Left hindlimb (tissue), 1 donor: ENCODE measurements around the gene SLC24A4.

Experiments used
- DNase-seq: peaks from one replicate; pipeline ENCODE4 v3.0.0-alpha.2; 2018

Gene SLC24A4

GRCh38 chr14:92440345-92441003, 117.5 kb downstream of the SLC24A4 start:
- DNase-seq = peak; percentile 10

GRCh38 chr14:92441751-92442504, 119.0 kb downstream of the SLC24A4 start:
- DNase-seq = peak; percentile 17

GRCh38 chr14:92443167-92443566, 120.2 kb downstream of the SLC24A4 start:
- DNase-seq = no peak

GRCh38 chr14:92443741-92444140, 120.8 kb downstream of the SLC24A4 start:
- DNase-seq = peak; percentile 19

- DNase-seq = no peak
Measured at GRCh38 chr14:92446771-92447170, 123.8 kb downstream of the SLC24A4 start.

GRCh38 chr14:92447416-92448197, 124.6 kb downstream of the SLC24A4 start:
- no peak for DNase-seq

- DNase-seq = no peak
Measured at GRCh38 chr14:92448786-92449185, 125.8 kb downstream of the SLC24A4 start.

GRCh38 chr14:92449404-92450181, 126.6 kb downstream of the SLC24A4 start:
- no peak for DNase-seq

- no peak for DNase-seq
Measured at GRCh38 chr14:92450351-92451070, 127.5 kb downstream of the SLC24A4 start.

GRCh38 chr14:92451245-92451644, 128.3 kb downstream of the SLC24A4 start:
- no peak for DNase-seq

- DNase-seq = no peak
Measured at GRCh38 chr14:92451755-92452154, 128.8 kb downstream of the SLC24A4 start.

GRCh38 chr14:92452471-92452870, 129.5 kb downstream of the SLC24A4 start:
- DNase-seq = no peak

GRCh38 chr14:92453691-92454090, 130.7 kb downstream of the SLC24A4 start:
- DNase-seq = no peak

- no peak for DNase-seq
Measured at GRCh38 chr14:92455231-92455630, 132.3 kb downstream of the SLC24A4 start.

- peak; percentile 72 for DNase-seq
Measured at GRCh38 chr14:92456215-92457015, 133.4 kb downstream of the SLC24A4 start.

GRCh38 chr14:92457016-92457565, 134.1 kb downstream of the SLC24A4 start:
- DNase-seq = no peak

GRCh38 chr14:92458136-92459029, 135.4 kb downstream of the SLC24A4 start:
- DNase-seq = no peak

GRCh38 chr14:92459030-92459949, 136.3 kb downstream of the SLC24A4 start:
- DNase-seq = peak; percentile 63

- no peak for DNase-seq
Measured at GRCh38 chr14:92459950-92460421, 137.0 kb downstream of the SLC24A4 start.
